HG03108 (cell line): ENCODE measurements around the gene ZNF625.

Source experiments
- ATAC-seq: cut with Tn5 transposase; IDR thresholded peaks from one replicate; pipeline ENCODE4 v1.9.1; 2021; ENCODE audit warnings: moderate library complexity; ENCODE audit not compliant: unreplicated experiment

Gene ZNF625

GRCh38 chr19:12156223-12157058, at the start of gene ZNF625:
ZNF625 (minus strand) TSS chr19:12156734; CDS start chr19:12156558, 176 bp downstream.
- ATAC-seq = peak; percentile 82

- no peak for ATAC-seq
Observed at GRCh38 chr19:12205296-12205695, 48.8 kb upstream of the ZNF625 start.

GRCh38 chr19:12202250-12202649, 45.7 kb upstream of the ZNF625 start:
- ATAC-seq = no peak

- ATAC-seq = no peak
Observed at GRCh38 chr19:12199757-12200419, 43.4 kb upstream of the ZNF625 start.

DNA sequence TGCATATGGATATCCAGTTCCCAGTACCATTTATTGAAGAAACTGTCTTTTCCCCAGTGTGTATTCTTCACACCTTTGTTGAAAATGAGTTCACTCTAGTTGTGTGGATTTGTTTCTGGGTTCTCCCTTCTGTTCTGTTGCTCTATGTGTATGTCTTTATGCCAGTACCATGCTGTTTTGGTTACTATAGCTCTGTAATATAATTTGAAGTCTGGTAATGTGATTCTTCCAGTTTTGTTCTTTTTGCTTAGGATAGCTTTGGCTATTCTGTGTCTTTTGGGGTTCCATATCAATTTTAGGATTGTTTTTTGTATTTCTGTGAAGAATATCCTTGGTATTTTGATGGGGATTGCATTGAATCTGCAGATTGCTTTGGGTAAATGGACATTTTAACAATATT, 41.6 kb upstream of the ZNF625 start:
- ATAC-seq = no peak

- ATAC-seq = no peak
Observed at GRCh38 chr19:12194827-12195731, 38.5 kb upstream of the ZNF625 start.

DNA sequence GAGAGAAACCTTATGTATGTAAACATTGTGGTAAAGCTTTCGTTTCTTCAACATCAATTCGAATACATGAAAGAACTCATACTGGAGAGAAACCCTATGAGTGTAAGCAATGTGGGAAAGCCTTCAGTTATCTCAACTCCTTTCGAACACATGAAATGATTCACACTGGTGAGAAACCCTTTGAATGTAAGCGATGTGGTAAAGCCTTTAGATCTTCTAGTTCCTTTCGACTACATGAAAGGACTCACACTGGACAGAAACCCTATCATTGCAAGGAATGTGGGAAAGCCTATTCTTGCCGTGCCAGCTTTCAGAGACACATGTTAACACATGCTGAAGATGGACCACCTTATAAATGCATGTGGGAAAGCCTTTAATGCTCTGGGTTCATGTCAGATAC, 31.1 kb upstream of the ZNF625 start:
- no peak for ATAC-seq

DNA sequence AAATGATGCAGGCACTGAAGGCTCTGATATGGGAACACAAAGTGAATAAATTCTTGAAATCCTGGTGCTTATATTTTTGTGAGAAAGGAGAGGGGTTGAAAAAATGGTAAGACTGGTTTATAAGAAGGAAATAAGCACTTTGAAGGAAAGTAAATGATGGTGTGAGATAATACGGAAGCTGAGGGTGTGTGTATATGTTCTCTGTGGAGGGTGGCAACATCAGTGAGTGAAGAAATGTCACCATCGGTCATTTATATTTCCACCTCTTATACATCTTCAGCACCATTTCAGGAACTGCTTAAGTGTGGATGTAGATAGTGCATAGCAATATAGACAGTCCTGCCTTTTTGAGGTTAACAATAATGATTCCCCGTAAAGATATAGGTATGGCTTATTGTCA, 23.8 kb upstream of the ZNF625 start:
- no peak for ATAC-seq

DNA sequence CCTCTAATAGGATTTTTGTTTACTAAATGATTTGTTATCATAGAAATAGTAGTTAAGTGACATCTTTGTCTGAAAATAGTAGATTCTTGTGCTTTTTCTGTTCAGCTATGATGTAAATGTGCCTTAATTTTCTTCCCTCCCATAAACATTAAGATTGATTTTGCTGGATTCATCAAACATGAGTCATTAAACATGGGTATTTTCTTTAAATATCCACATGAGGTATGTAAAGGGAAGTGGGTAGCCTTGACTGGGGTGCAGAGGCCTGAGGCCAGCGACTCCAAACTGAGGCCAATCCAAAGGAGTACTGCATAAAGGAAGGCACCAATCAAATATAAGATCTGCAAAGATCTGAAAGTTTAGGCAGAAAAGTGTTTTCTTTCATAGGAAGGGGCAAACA, 10.1 kb upstream of the ZNF625 start:
- no peak for ATAC-seq

- ATAC-seq = no peak
Observed at GRCh38 chr19:12163826-12164225, 7.3 kb upstream of the ZNF625 start.

DNA sequence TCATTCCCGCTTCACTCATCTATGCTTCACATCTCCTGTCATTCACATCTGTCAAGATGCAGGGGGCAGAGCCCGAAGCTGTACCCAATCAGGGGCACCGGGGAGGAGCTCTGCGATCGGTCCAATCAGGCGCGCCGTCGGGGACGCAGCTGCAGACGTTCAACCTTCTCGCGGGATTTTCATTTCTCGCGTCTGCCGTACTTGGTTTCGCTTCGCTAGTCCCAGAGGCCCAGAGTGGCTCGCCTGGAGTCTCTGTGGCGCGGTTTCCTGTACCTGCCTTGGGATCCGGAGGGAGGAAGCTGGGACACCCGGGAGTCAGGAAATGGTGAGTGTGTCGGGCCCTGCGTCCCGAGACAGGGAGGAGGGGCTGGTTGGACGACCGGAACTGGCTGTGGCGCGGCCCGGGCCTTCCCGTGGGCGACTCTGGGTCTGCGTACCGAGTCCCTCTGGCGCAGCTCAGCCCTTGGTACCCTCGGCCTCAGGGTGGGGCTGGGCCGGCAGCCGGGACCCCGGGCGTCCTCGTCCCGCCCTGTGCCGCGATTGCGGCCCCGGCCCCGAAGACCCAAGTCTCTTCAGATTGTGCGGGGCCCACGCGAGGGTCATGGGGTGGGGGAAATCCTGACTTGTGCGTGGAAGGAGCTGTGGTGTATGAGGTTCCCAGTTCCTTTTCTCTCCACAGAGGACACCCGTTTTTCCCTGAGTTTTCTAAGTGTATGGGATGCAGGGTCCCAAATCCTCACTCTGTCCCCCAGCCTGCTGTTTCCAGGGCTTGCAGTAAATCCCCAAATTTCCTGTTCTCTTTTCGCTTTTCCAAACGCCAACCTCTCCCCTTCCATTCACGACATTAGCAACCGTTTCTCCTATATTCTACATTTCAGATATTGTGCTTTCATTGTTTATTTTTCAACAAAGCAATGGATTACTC, 6.6 kb upstream of the ZNF625 start, which contains the start of gene ZNF136:
ZNF136 (plus strand) TSS at position 215 of the 925 bp plus-strand sequence; CDS start at position 323, 108 bp downstream.
- ATAC-seq = peak; percentile 96

- ATAC-seq = no peak
Observed at GRCh38 chr19:12162513-12162881, 6.0 kb upstream of the ZNF625 start.

DNA sequence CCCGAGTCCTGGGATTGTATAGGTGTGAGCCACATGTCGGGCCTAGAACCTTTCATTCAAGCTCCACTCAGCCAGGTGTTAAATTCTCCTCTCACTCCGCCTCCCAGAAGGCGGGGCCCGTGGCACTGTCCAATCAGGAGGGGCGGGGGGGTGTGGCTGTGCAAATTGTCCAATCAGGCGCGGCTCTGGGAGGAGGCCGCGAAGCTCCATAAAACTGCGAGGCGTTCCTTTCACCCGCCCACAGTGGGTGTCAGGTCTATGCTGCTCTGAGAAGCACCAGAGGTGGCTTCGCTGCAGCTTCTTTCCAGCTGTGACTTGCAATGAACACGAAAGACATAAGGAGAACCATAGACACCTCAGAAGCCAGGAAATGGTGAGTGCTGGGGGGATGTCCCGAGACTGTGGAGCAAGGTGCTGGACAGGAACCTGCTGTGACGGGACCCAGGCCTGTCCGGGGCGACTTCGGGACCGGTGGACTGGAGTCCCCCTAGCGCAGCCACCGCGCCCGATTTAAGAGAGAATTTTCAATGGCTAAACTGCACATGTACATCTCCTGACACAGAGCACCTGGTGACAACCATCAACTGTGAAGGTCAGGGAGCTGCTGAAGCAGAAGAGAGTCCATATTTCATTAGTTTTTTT, 3.4 kb upstream of the ZNF625 start:
- no peak for ATAC-seq

DNA sequence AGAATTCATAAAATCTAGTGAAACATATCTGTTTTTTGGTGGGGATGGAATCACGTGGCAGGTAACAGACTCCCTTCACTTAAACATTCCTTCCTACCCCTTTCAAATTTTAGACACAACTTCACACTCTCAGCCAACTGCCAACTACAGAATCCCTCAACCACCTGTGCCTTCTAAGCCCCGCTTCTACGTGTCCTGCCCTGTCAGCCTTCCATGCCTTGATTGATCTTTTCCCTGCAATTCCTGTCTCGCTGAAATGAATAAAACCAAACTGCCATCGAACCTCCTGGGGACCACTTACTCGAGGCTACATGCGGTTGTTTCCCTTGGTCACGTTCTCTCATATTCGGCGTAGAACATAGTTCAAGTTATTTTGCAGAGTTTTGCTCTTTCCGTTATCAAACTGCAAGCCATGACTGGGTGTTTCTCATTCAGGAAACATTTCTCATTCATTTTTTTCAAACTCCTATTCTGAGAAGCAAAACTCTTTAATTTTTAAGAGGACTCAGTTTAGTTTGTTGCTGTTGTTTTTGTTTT, 1.1 kb downstream of the ZNF625 start:
- no peak for ATAC-seq

DNA sequence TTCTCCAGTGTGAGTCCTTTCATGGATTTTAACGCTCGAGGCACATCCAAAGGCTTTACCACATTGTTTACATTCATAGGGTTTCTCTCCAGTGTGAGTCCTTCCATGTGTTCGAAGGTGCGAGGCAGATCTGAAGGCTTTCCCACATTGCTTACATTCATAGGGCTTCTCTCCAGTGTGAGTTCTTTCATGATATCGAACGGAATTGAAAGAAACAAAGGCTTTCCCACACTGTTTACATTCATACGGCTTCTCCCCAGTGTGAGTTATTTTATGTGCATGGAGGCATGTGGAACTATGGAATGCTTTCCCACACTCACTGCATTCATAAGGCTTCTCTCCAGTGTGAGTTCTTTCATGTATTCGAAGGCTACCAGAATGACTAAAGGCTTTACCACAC, 11.2 kb downstream of the ZNF625 start:
- no peak for ATAC-seq

GRCh38 chr19:12141405-12141736, 15.2 kb downstream of the ZNF625 start:
- ATAC-seq = no peak

DNA sequence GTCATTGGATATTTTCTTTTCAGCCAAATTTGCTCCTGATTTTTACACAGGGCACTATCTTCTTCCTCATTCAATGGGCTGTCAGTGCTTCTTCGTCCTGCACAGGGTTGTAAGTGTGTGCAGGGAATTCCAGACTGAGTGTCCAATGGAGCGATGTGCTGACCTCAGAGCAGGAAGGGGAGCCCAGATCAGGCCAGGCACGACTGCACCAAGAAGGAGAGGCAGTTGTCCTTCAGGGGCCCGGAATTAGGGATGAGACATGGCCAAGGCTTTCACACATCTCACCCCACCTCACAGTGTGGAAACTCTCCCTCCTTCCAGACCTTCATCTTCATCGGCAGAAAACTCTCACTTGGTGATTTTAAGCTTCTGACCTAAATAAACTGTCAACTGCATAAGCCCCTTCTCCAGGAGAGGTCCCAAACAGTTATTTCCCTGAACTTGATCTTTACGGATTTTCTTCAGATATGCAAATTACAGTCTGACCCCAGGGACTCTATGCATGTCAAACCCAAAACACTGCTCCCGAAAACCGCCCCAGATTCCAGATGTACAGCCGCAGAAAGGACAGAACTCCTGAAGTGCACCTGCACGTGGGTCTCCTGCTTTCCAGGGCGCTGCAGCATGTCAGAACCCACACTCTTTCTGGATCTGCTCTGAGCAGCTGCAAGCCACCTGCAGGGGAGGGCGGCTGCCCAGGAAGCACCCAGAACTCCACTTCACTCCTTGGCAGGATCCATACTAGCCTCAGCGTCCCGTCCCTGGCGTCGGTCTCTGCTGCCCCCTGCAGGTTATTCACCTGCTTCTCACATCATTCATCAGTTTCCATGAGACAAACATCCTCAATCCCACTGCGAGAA, 15.8 kb downstream of the ZNF625 start:
- peak; percentile 12 for ATAC-seq

GRCh38 chr19:12139885-12140544, 16.5 kb downstream of the ZNF625 start, which contains the start of gene ZNF20:
ZNF20 (minus strand) TSS chr19:12140350; CDS start chr19:12140182, 168 bp downstream.
- ATAC-seq = peak; percentile 83
